Mucosa of gallbladder (tissue), 1 donor: ENCODE data around the gene UST. TPM values are rescaled to one million over a fixed set of nuclear protein-coding genes. Genes with fewer than 3 reads are reported as not detected.

Source experiments
- DNase-seq: peaks from one replicate; pipeline ENCODE4 v3.0.0-alpha.2; 2020; ENCODE audit warnings: low spot score
- total RNA-seq: library from RNA; stranded (reverse); gene quantifications from one replicate; pipeline ENCODE4 v1.2.1, GENCODE V29; 2021
- donor health status: DM: no; HTN: no; CAD: no.

UST gene
- total RNA-seq, 1 donor from 2014 or later: 24.0 TPM

DNA sequence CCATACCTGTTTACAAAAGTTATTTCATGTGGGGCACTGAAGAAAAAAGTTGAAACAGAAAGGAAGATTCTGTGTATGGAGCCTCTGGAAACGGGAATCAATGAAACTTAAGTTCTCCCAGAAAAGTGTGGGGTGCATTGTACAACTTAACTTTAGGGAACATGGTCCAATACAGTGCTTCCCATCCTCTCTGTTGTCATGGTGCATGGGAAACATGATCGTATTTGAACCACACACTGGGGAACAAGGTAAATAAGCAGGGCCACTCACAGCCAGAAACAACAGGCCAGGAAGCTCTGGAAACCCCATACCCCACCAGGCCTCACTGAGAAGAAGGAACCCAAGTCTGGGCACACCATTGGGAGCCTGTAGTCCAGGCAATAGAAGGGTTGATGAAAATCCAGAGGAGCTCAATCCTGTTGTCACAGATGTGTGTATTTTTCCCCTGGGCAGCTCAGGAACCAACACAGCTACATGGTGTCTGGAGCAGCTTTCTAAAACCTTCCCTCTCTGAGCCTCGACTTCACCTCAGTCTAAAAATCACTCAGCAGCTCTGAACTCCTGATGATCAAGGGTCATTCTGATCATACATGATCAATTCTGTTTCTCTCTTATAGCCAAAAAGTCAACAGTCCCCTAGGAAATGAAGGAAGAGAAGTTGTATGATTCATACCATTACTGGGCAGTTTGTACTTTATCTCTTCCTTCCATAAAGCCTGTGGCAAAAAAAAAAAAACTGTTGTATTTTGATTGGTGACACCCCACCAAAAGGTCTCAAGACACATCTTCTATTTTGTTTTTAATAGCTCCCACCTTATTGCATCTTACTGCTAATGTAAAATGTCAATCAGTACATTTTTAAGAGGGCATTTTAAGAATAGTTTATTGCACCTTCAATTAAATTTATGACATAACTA, 372.2 kb downstream of the UST start:
- DNase-seq: no peak

DNA sequence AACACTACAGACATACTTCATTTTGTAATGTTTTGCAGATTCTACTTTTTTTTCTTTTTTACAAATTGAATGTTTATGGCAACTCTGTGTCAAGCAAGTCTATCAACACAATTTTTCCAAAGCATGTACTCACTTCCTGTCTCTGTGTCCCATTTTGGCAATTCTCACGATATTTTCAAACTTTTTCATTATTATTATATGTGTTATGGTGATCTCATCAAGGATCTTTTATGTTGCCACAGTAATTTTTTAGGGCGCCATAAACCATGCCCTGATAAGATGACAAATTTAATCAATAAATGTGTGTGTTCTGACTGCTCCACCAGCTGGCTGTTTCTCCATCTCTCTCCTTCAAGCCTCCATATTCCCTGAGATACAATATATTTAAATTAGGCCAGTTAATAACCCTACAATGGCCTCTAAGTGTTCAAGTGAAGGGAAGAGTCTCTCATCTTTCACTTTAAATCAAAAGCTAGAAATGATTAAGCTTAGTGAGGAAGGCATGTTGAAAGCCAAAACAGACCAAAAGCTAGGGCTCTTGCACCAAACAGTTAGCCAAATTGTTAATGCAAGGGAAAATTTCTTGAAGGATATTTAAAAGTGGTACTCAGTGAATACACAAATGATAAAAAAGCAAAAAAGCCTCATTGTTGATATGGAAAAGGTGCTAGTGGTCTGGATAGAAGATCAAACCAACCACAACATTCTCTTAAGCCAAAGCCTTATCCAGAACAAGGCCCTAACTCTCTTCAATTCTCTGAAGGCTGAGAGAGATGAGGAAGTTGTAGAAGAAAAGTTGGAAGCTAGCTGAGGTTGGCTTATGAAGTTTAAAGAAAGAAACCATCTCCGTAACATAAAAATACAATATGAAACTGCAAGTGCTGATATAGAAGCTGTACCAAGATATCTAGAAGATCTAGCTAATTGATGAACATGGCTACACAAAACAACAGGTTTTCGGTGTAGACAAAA, 376.3 kb downstream of the UST start:
- no peak for DNase-seq

DNA sequence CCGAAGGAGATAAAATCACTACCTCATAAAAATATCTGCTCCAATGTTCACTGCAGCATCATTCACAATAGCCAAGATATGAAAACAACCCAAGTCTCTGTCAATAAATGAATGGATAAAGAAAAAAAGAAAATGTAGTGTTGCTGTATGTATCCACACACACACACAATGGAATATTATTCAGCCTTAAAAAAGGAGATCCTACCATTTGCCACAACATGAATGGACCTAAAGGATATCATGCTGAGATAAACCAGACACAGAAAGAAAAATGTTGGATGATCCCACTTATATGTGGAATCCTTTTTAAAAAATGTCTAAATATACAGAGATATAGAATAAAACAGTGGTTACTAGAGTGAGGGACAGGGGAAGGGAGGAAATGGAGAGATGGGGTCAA, 378.5 kb downstream of the UST start:
- DNase-seq: no peak
